ENCODE results near the gene PRR35.

The PRR35 gene

DNA sequence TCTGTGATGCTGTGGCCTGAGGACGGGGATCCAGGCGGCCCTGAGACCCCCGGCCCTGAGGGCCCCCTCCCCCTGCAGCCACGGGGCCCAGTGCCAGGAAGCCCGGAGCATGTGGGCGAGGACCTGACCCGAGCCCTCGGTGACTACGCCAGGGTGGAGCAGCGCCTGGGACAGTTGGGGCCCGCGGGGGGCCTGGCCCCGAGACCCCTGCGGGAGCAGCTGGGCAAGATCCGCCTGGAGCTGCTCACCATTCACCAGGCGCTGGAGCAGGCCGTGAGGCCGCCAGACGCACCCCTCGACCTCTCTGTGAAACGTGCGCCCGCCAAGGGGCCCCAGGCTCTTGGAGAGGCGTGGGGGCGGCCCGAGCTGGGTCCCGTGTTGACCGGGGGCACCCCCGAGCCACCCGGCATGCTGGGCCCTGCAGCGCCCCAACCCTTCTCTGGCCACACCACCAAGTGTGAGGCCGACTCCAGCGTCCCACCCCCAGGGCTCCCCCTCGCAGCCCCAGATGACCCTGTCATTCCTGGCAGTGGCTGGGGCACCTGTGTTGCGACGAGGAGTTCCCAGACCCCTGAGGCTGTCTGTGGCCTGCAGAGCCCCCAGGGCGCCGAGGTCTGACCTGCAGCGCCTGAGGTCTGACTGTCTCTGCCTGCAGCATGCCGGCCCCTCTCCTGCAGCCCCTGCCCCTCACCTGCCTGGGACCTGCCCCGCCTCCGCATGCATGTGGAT is 4.7 kb downstream of the PRR35 start:
- no peak for DNase-seq (ENCODE audit: low spot score)

DNA sequence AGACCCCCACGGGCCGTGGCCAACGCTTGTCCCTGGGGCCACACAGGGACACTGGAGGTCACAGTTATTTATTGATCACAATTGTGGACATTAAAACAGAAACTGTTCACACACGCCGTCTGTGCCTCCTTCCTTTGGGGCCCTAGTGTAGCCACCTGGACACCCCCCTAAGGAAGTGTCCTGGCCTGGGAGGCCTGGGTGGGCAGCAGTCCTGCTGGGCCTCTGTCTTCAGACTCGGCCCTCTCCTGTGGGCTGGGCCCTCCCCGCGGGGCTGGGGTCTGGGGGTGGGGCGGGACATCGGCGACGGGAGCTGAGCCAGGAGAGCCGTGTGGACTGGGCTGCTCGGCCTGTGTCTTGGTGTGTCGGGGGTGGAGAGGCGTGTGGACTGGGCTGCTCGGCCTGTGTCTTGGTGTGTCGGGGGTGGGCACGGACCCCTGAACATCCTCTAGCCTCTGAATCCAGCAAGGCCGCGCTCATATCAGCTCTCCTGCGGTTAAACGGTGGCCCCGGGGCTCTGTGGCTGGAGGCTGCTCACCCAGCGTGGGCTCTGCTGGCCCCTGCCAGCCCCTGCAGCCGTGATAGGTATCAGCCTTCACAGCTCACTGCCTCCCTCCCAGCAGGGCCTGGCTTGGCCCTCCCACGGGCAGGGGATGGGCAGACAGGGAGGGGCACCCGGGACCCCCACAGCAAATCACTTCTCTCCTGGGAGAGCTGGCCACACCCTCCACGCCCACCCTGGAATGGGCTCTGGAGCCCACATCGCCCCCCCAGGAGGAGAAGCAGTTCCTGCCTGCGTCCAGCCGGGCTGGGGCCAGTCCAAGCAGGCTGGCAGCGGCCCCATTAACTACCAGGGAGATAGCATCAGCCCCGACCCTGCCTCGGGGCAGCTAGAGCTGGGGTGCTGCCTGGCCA is 5.5 kb downstream of the PRR35 start:
- no peak for DNase-seq (ENCODE audit: low spot score)

DNA sequence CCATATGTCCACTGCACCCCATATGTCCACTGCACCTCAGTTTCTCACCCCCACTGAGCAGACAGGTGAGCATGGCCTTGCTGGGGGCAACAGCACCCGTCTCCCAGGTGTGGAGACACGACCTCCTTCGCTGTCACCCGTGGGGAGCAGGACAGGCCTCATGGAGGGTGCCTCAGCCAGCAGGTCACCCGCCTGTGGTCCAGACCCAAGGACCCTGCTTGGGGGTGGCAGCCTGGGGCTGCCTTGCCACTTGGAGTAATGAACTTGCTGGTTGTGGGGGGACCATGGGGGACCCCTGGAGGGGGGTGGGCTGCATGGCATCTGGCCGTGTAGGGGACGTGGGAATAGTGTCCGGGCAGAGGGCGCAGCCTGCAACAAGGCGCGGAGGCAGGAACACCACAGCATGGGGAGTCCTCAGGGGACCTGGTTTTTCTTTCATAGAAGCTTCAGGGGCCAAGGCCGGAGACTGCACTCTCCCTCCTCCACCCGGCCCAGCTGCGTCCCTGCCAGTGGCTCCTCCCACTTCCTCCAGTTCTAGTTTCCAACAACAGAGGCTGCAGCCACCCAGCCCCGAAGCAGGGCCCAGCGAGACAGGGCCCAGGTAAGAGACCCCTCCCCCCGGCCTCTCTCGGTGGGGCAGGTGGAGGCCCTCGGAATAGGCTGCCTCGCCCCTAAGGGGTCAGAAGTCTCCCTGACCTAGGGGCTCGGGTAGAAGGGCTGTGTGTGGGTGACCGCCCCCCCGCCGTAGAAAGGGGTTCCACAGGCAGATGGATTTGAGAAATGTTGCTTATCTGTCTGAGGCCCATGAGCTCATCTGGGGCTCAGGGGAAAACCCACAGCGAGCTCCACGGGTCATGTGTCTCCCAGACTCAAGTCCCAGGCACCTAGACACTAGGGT is 6.5 kb downstream of the PRR35 start, which contains the start of gene NHLRC4:
Gene NHLRC4 (plus strand): TSS at position 531 of the 898 bp plus-strand sequence. CDS start 1,043 bp downstream, outside the sequence.
- DNase-seq (ENCODE audit: low spot score), result no peak

DNA sequence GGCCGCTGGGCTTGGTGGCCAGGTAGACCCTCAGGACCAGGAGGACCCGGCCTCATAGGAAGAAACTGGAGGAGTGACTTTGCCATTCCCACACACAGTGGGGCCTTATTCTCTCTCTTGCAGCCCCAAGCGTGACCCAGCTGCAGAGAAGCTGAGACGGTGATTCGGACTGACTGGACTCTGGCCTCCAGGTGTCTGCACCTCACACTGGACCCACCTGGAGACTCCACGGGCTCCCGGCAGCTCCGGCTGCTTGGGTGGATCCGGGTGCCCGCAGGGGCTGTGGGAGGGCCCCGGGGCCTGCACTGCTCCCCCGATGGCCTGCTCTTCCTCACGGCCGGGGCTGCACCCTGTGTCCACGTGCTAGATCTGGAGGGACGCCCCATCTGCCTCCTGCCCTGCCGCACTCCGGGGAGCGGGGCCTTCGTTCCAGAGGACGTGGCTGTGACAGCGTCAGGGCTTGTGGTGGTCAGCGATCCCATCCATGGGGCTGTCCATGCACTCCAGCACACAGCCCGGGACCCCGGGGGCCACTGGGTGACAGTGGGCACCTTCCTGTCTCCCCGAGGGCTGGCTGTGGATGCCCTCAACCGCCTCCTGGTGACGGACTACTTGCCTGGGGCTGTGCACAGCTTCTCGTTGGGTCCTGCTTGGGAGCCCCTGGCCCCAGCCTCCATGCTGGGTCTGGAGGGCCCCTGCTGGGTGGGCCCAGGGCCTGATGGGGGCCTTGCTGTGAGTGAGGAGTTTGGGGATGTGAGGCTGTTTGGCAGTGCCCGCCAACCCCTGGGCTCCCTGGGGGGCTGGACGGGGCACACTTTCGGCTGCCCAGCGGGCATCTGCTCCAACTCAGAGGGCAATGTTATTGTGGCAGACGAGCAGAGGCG is 7.4 kb downstream of the PRR35 start:
- DNase-seq (ENCODE audit: low spot score), result no peak

DNA sequence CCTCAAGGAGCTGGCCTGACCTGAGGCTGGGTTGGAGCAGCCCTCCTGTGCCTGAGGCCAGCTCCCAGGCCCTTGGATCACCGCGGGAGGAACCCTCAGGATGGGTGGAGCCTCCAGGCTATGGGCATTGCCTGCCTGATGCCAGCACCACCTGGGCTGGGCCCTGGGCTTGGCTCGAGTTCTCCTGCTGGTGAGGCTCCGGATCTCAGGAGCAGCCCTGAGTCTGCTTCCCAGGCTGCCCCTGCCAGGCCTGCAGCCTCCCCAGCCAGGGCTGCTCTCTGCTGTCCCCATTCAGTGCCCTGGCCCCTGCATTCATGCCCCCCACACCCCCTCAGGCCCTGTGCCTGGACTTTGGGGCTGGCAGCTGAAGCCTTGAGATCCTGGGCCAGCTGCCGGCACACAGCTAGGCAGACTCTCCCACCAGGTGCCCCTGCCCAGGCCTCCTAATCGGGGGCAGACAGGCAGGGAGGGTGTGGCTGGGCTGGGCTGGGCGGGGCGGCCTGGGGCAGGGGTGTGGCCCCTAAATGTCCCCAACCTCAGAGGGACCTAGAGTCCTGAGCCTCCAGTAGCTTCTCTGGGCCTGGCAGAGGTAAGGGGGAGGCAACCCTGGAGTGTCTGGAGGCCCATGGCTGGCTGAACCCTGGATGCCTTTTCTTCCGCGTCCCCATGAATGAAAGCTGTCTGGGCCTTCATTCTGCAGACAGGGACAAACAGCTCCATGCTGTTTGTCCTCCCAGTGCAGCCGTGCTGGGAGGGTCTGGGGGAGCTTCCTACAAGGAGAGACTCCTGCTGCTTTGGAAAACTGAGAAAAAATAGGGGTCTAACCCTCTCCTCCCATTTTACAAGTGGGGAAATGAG is 8.4 kb downstream of the PRR35 start:
- DNase-seq (ENCODE audit: low spot score), result no peak

DNA sequence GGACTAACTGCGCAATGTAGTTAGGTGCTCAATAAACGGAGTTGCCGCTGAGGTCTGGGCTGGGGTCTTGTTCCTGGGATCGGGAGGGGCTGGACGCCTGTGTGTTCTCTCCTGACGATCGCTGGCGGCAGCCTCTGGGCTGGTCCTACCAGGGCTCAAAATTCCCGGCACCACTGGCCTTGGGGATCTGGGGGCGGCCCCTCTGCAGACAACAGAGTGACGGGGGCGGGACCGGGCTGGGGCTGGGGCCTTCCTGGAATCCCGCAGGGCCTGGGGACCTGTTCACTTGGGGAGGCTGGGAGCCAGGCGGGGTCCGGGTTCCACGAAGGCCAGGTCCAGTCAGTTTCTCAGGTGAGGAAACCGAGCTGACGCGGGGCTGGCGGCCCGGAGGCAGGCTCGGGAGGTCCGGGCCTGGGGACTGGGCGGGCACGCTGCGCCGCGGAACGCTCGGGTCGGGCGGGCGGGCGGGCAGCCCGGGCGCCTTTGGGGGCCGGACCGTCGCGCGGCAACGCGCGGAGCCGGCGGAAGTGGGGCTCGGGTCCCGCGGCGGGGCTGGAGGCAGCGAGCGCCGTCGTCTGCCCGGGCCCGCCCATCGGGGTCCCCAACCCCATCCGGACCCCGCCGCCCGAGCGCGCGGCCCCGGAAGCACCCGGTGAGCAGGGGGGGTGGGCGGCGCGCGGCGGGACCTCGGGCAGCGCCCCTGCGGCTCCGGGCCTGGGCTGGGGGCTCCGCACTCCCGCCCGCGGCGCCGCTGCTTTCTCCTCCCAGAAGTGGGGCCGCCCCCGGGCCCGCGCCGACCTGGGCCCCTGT is 9.5 kb downstream of the PRR35 start, which contains the start of gene PIGQ:
Gene PIGQ (plus strand): TSS at position 524 of the 810 bp plus-strand sequence. CDS start 4,107 bp downstream, outside the sequence.
- peak; percentile 96 for DNase-seq (ENCODE audit: low spot score)

DNA sequence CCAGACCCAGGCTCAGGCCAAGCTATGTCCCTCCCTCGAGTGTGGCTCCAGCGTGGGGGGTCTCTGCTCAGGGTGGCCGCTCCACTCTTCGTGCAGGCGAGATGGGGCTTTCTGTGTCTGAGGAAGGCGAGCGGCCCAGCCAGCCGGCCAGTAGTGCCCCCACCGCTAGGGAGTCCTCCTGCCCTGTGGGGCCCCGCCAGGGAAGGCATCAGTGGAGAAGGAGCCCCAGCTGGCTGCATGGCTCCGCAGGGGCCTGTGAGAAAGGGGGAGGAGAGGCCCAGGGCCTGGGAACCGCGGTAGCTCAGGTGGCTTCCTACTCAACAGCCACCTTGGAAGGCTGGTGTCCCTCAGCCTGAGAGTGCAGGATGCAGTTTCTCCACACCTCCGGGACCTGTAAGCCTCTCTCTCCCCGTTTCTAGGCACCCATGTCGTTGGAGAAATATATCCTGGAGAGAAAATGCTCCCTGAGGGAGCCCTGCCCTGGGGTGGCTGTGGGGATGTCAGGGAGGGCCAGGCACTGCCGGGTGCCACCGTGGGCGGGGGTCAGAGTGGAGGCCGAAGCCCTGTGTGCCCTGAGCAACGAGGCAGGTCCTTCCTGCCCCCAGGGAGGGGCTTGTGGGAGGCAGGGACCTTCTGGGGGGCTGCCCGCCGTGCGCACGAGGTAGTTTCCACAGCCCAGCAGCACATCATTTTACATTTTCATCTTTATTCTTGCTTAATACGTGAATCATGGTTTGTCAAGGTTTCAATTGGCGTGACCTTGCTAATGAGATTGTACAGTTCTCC is 12.9 kb downstream of the PRR35 start:
- no peak for DNase-seq (ENCODE audit: low spot score)

DNA sequence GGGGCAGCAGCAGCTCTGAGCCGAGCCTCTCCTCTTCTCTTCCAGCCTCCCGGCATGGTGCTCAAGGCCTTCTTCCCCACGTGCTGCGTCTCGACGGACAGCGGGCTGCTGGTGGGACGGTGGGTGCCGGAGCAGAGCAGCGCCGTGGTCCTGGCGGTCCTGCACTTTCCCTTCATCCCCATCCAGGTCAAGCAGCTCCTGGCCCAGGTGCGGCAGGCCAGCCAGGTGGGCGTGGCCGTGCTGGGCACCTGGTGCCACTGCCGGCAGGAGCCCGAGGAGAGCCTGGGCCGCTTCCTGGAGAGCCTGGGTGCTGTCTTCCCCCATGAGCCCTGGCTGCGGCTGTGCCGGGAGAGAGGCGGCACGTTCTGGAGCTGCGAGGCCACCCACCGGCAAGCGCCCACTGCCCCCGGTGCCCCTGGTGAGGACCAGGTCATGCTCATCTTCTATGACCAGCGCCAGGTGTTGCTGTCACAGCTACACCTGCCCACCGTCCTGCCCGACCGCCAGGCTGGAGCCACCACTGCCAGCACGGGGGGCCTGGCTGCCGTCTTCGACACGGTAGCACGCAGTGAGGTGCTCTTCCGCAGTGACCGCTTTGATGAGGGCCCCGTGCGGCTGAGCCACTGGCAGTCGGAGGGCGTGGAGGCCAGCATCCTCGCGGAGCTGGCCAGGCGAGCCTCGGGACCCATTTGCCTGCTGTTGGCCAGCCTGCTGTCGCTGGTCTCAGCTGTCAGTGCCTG is 14.0 kb downstream of the PRR35 start:
- DNase-seq (ENCODE audit: low spot score), result no peak

DNA sequence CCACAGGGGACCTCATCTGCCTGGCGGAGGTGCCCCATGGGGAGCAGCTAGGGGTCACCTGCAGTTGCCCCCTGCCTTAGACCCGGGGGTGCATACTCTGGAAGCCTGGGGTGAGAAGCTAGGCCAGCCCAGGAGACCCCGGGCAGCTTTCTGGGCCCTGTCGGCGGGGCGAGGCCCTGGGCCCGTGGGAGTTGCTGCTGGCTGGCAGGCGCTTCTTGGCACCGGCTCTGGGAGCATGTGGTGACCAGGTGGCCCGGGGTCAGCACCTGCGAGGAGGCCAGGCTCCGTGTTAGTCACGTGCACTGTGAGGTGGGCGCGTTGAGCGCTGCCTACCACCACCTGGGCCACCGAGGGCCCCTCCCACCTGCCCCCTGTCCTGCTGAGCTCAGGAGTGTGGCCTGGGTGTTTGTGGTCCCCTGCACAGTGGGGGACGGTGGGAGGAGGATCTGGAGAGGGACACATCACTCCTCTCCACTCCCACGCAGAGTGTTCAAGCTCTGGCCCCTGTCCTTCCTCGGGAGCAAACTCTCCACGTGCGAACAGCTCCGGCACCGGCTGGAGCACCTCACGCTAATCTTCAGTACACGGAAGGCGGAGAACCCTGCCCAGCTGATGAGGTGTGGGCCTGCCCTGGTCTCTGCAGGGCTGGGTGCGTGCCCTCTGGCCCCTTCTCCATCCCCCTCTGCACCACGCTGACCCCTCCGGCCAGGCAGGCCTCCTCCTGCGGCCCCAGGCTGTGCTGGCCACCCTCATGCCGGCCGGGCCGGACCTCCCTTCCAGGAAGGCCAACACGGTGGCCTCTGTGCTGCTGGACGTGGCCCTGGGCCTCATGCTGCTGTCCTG is 15.4 kb downstream of the PRR35 start:
- no peak for DNase-seq (ENCODE audit: low spot score)

DNA sequence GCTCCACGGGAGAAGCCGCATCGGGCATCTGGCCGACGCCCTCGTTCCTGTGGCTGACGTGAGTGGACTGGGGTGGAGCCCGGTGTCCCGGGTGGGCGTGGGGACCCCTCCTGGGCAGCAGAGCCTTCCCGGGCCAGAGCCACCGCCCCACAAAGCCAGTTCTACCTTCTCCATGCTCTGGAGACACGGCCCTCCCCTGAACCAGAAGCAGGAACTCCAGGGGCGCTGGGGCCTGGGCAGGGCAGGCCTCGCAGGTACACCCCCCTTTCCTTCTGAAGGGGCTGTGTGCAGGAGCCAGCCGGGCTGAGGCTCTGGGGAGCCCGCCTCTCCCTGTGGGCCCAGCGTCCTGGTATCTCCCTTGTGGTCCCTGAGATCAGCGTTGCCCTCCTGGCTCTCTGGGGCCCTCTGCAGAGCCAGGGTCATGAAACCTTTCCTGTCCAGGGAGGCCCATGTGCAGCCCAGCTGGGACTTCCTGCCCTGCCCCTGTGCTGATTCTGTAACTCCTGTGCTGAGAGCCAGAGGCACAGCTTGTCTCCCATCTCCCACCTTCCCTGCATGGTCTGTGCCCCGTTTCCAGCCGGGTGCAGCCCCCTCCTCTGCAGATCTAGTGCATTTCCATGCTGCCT is 16.1 kb downstream of the PRR35 start:
- no peak for DNase-seq (ENCODE audit: low spot score)

DNA sequence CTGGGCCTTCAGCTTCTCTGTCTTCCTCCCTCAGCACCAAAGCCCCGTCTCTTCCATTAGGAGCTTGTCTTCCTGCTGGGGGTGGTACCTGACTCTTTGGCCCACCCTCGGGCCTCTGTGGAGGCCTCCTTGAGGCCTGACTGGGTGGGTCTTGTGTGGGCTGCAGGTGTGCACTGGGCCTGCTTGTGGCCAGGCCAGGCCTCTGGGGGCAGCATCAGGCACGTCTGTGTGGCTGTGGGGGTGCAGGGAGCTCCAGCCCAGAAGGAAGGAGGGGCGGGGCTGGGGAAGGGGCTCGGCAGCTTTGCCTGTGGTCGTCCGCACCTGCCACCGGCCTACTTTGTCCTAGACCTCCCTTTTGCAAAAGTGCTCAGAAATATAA is 16.6 kb downstream of the PRR35 start:
- DNase-seq (ENCODE audit: low spot score), result no peak

DNA sequence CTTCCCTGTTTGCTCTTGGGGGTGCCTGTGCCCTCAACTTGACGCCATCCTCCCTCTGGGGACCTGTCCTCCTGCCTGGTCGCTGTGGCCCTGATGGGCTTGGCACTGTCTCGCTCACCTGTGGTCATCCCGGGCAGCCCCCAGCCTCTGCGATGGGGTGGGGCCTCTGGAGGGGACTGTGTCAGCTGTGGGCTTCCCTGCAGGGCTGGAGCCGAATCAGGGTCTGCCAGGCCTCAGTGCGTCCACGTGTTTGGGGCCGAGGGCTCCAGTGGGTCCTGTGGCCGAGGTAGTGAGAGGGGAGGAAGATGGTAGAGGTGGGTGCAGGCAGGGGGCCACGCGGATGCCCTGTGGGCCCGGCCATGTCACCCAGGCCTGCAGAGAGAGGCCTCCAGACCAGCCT is 17.6 kb downstream of the PRR35 start:
- DNase-seq (ENCODE audit: low spot score), result no peak

DNA sequence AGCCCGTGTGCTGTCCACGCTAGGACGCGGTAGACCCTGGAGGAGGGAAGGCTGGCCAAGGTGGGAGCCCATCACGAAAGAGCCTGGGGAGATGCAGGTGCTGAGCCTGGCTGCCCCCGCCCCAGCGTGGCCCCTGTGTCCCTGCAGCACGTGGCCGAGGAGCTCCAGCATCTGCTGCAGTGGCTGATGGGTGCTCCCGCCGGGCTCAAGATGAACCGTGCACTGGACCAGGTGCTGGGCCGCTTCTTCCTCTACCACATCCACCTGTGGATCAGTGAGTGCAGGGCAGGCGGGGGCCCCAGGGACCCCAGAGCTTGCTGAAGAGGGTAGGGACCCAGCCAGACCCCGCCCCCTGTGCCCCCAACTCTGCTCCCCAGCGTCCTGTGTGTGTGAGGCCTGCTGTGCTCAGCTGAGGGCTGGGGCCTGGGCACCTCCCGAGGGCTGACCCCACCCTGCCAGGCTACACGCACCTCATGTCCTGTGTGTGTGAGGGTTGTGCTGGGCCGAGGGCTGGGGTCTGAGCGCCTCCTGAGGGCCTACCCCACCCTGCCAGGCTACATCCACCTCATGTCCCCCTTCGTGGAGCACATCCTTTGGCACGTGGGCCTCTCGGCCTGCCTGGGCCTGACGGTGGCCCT is 18.2 kb downstream of the PRR35 start:
- no peak for DNase-seq (ENCODE audit: low spot score)

DNA sequence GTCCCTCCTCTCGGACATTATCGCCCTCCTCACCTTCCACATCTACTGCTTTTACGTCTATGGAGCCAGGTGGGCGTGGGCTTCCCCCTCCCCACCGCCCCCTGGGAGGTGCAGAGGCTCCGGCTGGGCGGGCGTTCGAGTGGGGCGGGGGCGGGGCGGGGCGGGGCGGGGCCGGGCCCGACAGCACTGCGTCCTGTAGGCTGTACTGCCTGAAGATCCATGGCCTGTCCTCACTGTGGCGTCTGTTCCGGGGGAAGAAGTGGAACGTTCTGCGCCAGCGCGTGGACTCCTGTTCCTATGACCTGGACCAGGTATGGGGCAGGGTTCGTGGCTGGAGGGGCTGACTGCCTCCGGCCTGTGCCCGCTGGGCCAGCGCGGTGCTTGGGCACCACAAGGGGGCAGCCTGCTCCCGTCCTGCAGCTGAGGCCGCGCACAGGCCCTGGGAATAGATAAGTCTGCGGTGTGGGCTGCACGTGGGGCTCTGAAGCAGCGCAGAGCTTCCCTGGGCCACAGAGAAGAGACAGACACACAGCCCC is 18.7 kb downstream of the PRR35 start:
- DNase-seq (ENCODE audit: low spot score), result peak; percentile 75

DNA sequence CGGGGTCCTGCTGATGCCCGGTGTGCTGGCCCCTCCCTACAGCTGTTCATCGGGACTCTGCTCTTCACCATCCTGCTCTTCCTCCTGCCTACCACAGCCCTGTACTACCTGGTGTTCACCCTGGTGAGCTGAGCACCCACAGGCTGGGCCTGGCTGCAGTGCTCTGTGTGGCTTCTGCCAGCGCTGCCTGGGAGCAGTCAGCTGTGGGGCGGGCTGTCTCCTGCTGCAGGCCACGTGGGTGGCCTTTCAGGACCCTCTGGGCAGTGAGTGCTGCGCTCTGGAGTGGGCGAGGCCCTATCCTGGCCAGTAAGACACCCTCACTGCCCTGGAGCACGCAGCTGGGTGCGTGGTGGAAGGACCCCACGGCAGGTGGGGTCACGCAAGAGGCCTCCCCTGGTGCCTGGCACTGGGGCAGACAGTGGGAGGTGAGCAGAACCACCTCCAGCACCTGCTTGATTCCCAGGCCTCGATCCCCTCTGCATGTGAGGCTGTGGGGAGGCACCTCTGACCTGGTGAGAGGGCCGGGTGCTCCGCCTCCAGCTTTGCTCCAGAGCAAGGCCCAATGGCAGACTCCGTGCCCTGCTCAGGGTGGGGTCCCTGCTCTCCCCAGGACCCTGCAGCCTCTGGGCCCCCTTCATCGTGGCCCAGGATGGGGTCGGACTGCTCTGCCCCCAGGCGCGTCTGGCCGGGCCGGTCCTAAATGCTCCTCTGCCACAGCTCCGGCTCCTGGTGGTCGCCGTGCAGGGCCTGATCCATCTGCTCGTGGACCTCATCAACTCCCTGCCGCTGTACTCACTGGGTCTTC is 20.1 kb downstream of the PRR35 start:
- DNase-seq (ENCODE audit: low spot score), result no peak
